Measurements from ENCODE around the gene CHD9NB.

CHD9NB gene

DNA sequence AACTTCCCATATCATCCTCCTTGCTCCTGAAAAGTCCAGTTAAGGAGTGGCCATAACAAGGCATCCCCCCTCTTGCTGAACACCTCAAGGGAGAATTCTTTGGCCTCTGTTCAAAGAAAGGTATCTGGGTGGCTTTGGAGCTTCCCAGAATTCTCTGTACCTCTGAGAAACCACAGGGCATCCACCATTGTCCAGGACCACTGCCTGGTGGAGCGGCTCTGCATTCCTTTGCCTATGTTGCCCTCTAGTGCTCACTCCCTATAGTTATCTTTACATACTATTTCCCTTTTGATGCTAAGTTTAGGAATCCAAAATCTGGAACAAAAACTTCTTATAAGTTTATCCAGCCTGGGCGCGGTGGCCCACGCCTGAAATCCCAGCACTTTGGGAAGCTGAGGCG lies 30.3 kb downstream of the CHD9NB start:
- peak; percentile 48 for DNase-seq

DNA sequence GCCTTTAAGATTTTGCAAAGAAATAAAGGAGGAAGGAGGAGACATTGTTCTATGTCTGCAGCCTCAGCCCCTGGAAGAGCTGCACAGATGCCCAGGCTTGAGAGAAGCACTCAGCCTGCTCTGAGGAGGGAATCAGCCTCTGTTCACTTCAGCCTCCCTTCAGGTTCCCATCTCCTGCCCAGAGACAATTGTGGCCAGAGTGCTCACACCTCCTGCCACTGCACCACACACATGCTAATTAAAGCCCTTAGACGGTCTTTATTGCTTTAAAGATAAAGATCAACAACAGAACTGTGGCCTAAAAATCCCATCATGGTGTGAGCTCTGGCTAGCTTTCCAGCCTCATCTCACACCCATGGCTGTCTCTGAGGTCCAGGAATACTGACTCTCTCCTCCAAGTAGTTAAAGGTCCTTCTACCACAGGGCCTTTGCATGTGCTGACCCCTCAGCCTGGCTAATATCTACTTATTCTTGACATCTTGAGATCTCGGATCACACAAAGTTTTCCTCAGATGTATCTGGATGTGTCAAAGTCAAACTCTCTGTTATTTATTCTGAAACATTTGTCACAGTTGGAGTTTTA lies 33.8 kb downstream of the CHD9NB start:
- DNase-seq, result no peak

DNA sequence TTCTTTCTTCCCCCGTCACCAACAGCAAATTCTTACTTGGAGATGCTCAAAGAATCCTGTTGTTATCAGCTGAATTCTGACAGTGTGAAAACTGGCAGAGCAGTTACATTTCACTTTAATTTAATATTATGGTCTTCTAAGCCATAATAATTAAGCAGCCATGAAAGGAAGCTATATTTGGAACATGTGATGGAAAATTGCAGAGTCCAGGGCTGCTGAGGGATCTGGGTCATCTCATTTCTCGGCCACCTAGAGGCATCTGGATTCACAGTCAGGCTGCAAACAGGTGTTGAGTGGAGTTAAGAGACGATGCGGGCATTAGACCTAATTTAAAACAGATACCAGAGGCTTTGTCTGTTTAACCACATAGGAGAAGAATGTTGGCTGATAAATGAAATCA lies 38.4 kb downstream of the CHD9NB start:
- DNase-seq, result no peak

DNA sequence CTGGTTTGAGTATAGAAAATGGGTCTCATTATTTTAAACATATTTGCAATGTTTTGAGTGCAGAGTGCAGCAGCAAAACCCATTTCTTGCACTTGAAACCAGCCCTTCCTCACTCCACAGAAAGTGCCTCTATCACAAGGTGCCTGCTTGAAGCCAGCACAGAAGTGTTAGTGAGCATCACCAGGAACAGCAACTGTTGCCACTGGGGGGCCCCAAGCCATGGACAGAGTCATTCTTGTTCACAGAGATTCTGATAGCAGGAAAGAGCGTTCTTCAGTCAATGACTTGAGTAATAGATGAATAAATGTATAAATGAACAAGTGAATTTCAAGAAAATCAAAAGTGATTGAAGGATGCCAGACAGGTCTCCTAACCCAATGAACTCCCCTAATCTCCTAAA lies 45.6 kb downstream of the CHD9NB start:
- DNase-seq, result no peak

DNA sequence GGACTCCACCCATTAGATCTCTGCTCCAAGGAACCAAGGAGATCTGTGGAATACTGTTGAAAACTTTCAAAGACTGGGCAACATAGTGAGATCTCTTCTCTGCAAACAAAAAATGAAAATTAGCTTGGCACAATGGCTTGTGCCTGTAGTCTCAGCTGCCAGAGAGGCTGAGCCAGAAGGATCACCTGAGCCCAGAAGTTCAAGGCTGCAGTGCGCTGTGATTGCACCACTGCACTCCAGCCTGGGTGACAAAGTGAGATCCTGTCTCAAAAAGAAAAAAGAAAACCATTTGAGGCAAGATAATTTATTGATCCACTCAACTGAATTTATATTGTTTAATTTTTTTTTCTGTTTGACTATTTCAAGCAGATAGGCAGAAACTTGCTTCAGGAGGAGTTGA lies 54.8 kb downstream of the CHD9NB start:
- DNase-seq, result no peak

DNA sequence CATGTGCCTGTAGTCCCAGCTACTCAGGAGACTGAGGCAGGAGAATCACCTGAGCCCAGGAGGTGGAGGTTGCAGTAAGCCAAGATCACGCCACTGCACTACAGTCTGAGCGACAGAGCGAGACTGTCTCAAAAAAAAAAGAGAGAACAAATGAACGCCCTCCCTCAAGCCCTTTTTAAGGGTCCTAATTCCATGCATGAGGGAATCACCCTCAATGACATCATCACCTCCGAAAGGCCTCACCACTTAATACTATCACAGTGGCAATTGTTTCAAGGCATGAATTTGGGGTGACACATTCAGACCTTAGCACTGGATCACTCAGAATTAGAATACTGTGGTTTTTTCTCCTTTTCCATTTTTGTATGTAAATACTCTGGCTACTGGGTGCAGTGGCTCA lies 57.8 kb downstream of the CHD9NB start:
- DNase-seq, result no peak

DNA sequence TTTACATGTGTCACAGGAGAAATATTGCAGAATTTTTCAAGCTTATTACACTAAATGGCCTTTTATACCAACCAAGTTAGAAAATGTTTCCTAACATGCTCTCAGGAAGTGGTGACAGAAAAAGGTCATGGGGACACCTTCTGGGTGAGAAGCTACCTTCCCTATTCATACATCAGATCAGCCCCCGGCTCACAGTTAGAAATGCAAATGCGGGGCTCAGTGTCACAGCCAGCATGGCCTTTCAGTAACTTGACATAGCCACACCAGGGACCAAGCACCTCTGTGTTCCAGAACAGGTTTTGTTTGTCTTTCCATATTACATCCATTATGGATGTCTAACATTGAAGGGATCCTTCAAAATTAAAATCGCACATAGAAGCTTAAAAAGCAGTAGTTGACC lies 59.5 kb downstream of the CHD9NB start:
- DNase-seq, result no peak

DNA sequence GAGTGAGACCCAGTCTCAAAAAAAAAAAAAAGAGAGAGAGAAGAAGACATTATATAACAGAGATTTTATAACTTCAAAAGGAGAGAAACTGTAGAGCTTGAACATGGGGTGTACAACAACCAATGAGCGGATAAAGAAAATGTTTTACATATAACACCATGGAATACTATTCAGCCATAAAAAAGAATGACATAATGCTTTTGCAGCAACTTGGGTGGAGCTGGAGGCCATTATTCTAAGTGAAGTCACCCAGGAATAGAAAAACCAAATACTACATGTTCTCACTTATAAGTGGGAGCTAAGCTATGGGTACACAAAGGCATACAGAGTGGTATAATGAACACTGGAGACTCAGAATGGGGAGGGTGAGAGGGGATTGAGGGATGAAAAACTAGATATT lies 61.1 kb downstream of the CHD9NB start:
- DNase-seq, result no peak

All from NCI-H2227 treated with DMSO at 0.1 percent for 48 hours (cell line).